Osteocyte (in vitro differentiated cells): Measurements from ENCODE around the gene ARFGAP2. TPM values are rescaled to one million over a fixed set of nuclear protein-coding genes. Genes with fewer than 3 reads are reported as not detected.
"Not testable (repeated sequence)": the region's sequence is repeated elsewhere in the genome, so short reads cannot be mapped to it uniquely, and the experiment has no call there.

Source experiments
- DNase-seq: peaks from one replicate; pipeline ENCODE4 v3.0.0; 2021; ENCODE audit warnings: mixed read lengths; ENCODE audit not compliant: unreplicated experiment; ENCODE audit errors: extremely low spot score
- H3K27ac Mint-ChIP-seq: one replicate; pipeline ENCODE4 v1.8.0; 2021; ENCODE audit warnings: mild to moderate bottlenecking, mixed read lengths; ENCODE audit not compliant: unreplicated experiment
- H3K27me3 Mint-ChIP-seq: one replicate; pipeline ENCODE4 v1.8.0; 2021; ENCODE audit warnings: mixed read lengths; ENCODE audit not compliant: unreplicated experiment
- H3K36me3 Mint-ChIP-seq: one replicate; pipeline ENCODE4 v1.8.0; 2021; ENCODE audit warnings: mixed read lengths; ENCODE audit not compliant: unreplicated experiment
- H3K4me1 Mint-ChIP-seq: one replicate; pipeline ENCODE4 v1.8.0; 2021; ENCODE audit warnings: mixed read lengths; ENCODE audit not compliant: unreplicated experiment
- H3K4me3 Mint-ChIP-seq: one replicate; pipeline ENCODE4 v1.8.0; 2021; ENCODE audit warnings: mild to moderate bottlenecking, moderate library complexity, mixed read lengths; ENCODE audit not compliant: unreplicated experiment
- H3K9me3 Mint-ChIP-seq: one replicate; pipeline ENCODE4 v1.8.0; 2021; ENCODE audit warnings: mixed read lengths; ENCODE audit not compliant: unreplicated experiment
- CTCF ChIP-seq: fragments of 200-600 bp; sonication (generic); IDR thresholded peaks from 2 replicates; pipeline ENCODE4 v1.5.0; 2021; ENCODE audit warnings: antibody characterized with exemption, mild to moderate bottlenecking, moderate library complexity
- microRNA-seq: library from miRNA; unstranded; fragments of <30 nt; microRNA quantifications from one replicate; pipeline ENCODE4 v1.1.0, GENCODE V29; 2020; ENCODE audit not compliant: unreplicated experiment
- total RNA-seq: library from RNA; stranded (reverse); gene quantifications from 2 replicates; pipeline ENCODE4 v1.2.1, GENCODE V29; 2021

Gene ARFGAP2
- total RNA-seq, 1 donor from 2014 or later, result 73.4 TPM

DNA sequence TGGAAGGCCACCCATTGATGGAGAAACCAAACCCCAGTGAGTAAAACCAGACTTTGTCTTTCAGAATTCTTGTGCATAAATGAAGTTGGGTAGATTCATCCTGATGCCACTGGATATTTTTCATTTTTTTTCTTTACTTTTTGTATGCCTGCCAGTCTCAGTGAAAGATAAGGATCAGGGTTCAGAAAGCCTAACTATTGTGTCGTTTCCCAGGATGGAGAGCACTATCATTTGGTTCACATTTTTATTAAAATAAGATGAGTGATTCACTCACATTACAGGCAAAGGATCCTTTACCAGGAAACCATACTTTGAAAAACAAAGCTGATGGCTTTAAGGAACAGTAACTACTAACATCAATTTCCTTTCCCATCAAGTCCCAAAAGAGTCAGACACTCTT is 52.0 kb downstream of the ARFGAP2 start:
- Mint-ChIP-seq H3K27me3 (no peaks in the 10 kb centered on the region), H3K4me3 (no peak overlapping the region), H3K4me1 (peaks cover 2% of the 10 kb centered on the region), H3K36me3 (no peaks in the 10 kb centered on the region), H3K27ac (no peak overlapping the region), H3K9me3 (no peaks in the 10 kb centered on the region)
- no peak for TF ChIP-seq CTCF
- DNase-seq, result no peak

DNA sequence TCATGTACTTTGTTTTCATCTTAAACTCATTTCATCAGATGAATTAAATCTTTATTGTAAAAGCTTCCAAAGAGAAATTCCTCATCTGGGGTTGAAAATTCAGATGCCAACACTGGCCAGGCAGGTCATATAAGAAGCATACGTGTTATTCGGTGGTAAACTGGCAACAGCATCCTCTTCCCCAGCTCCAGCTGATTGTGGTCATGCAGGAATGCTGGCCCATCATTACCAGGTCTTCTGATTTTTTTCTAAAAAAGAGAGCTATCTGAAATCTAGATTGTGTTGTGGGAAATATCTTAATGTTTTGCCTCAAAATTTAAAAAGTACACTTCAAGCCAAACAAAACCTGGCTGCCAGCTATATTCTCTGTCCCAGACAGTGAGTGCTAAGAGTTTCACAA is 53.6 kb downstream of the ARFGAP2 start:
- H3K9me3 Mint-ChIP-seq, result no peaks in the 10 kb centered on the region
- H3K36me3 Mint-ChIP-seq, result no peaks in the 10 kb centered on the region
- no peaks in the 10 kb centered on the region for H3K27me3 Mint-ChIP-seq
- H3K4me1 Mint-ChIP-seq, result peaks cover 2% of the 10 kb centered on the region
- H3K27ac Mint-ChIP-seq, result peak overlapping the region; percentile 23
- no peak overlapping the region for H3K4me3 Mint-ChIP-seq
- TF ChIP-seq CTCF, result no peak
- DNase-seq, result no peak

GRCh38 chr11:47121731-47122130 is 54.9 kb downstream of the ARFGAP2 start:
- no peak overlapping the region for H3K4me3 Mint-ChIP-seq
- H3K27me3 Mint-ChIP-seq, result no peaks in the 10 kb centered on the region
- H3K27ac Mint-ChIP-seq, result no peak overlapping the region
- H3K9me3 Mint-ChIP-seq, result no peaks in the 10 kb centered on the region
- no peak for DNase-seq
- TF ChIP-seq CTCF, result no peak
- no peaks in the 10 kb centered on the region for H3K36me3 Mint-ChIP-seq
- H3K4me1 Mint-ChIP-seq, result peaks cover 2% of the 10 kb centered on the region

- DNase-seq, result no peak
- Mint-ChIP-seq H3K4me1 (peaks cover 2% of the 10 kb centered on the region), H3K9me3 (no peaks in the 10 kb centered on the region), H3K4me3 (no peak overlapping the region), H3K27ac (no peak overlapping the region), H3K27me3 (no peaks in the 10 kb centered on the region), H3K36me3 (no peaks in the 10 kb centered on the region)
- TF ChIP-seq CTCF, result no peak
Measured at GRCh38 chr11:47121056-47121455, 55.6 kb downstream of the ARFGAP2 start.

DNA sequence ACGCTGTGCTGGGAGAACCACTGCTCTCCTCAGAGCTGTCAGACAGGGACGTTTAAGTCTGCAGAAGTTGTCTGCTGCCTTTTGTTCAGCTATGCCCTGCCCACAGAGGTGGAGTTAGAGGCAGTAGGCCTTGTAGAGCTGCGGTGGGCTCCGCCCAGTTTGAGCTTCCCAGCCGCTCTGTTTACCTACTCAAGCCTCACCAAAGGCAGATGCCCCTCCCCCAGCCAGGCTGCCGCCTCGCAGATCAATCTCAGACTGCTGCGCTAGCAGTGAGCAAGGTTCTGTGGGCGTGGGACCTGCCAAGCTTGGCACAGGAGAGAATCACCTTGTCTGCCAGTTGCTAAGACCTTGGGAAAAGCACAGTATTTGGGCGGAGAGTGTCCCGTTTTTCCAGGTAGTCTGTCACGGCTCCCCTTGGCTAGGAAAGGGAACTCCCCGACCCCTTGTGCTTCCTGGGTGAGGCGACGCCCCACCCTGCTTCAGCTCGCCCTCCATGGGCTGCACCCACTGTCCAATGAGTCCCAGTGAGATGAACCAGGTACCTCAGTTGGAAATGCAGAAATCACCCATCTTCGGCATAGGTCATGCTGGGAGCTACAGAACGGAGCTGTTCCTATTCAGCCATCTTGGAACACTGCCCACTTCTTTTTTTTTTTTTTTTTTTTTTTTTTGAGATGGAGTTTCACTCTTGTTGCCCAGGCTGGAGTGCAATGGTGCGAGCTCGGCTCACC is 57.6 kb downstream of the ARFGAP2 start:
- H3K27me3 Mint-ChIP-seq, H3K4me3 Mint-ChIP-seq, H3K27ac Mint-ChIP-seq, H3K36me3 Mint-ChIP-seq, DNase-seq, H3K4me1 Mint-ChIP-seq, H3K9me3 Mint-ChIP-seq: not testable (repeated sequence)

Small RNA genes within 50 kb of the gene (microRNA-seq; reads per million reads assigned to microRNA genes)
- gene MIR6745, result not detected

Other genes starting within 250 kb of the ARFGAP2 start
- 36.9 and 37.1 TPM in 2 replicates for gene CSTPP1, start 240.1 kb downstream of the ARFGAP2 start, total RNA-seq
- gene PACSIN3, start 9.6 kb upstream of the ARFGAP2 start, total RNA-seq, result 90.3 and 93.3 TPM in 2 replicates
- gene DDB2, start 38.1 kb upstream of the ARFGAP2 start, total RNA-seq, result 53.8 and 54.2 TPM in 2 replicates
- 55.7 and 60.5 TPM in 2 replicates for gene ACP2, start 71.9 kb upstream of the ARFGAP2 start, total RNA-seq
- gene NR1H3, start 81.1 kb upstream of the ARFGAP2 start, total RNA-seq, result 10.5 and 14.4 TPM in 2 replicates
- 55.4 and 67.2 TPM in 2 replicates for gene MADD, start 93.3 kb upstream of the ARFGAP2 start, total RNA-seq
- not detected in 2 replicates for gene MYBPC3, start 175.8 kb upstream of the ARFGAP2 start, total RNA-seq
- gene SPI1, start 201.7 kb upstream of the ARFGAP2 start, total RNA-seq, result not detected in 2 replicates
- 95.4 and 98.7 TPM in 2 replicates for gene SLC39A13, start 231.7 kb upstream of the ARFGAP2 start, total RNA-seq
- gene PSMC3, start 249.6 kb upstream of the ARFGAP2 start, total RNA-seq, result 123 and 126 TPM in 2 replicates